Measurements from ENCODE around the gene YIPF2.

YIPF2 gene

DNA sequence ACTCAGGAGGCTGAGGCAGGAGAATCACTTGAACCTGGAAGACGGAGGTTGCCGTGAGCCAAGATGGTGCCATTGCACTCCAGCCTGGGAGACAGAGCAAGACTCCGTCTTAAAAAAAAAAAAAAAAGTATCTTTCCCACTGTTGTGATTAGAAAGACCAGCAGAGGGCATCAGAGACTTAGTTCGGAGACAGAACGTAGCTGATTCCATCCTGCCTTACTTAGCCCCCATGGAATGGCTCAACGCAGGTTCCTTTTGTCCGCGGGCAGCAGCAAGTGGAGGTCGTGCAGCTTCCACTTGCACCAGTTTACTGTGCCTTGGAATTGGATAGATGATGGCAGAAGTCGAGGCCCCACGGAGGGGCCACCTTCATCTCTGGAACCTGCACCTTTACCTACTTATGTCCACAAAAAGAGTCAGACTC is 8.2 kb upstream of the YIPF2 start:
- DNase-seq, result no peak

DNA sequence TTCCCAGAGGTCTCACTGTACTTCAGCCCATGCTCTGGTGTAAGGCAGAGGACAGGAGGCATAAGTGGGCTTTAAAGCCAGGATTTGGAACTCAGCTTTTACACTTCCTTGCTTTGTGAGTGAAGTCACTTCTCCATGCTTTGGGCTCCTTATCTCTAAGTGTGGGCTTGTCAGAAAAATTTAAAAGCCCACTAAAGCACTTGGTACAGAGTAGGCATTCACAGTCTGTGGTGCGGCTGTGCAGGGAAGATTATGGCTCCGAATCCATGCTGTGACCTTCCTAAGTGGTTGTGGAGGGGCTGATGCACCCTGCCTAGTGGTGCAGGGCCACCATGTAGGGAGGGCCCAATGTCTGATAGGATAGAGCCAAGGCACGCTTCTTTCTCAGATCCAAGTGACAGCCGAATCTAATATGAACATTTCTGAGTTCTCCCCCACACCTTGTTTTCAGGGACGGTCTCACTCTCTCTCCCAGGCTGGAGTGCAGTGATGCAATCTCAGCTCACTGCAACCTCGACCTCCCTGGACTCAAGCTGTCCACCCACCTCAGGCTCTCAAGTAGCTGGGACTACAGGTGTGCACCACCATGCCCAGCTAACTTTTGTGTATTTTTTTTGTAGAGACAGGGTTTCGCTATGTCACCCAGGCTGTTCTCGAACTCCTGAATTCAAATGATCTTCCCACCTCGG is 7.1 kb upstream of the YIPF2 start:
- no peak for DNase-seq

DNA sequence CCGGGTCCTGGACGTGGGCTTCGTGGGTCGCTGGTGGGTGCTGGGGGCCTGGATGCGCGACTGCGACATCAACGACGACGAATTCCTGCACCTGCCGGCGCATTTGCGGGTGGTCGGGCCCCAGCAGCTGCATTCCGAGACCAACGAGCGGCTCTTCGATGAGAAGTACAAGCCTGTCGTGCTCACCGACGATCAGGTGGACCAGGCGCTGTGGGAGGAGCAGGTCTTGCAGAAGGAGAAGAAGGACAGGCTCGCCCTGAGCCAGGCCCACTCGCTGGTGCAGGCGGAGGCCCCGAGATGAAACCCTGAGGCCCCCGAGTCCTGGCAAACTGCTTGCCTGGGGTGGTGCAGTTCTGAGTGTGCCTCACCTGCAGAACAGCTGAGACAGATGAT is 959 bp upstream of the YIPF2 start:
- no peak for DNase-seq

GRCh38 chr19:10927730-10928562 is 493 bp downstream of the YIPF2 start:
- DNase-seq, result peak; percentile 40

DNA sequence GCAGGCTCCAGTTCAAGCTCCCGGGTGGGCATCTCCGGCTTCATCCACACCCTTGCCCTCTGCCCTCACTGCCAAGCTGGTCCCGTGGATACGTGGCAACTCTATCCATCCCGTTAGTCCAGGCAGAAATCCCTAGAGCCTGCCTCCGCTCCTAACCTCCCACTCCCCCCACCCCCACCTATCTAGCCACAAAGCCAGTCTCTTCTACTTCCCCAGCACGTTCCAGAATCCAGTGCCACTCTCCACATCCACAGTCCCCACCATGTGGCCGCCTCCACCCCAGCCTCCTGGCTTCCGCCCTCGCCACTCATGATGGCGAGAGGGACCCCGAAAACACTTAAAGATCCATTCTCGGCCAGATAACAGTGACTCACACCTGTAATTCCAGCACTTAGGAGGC is 3.8 kb downstream of the YIPF2 start:
- DNase-seq, result no peak

DNA sequence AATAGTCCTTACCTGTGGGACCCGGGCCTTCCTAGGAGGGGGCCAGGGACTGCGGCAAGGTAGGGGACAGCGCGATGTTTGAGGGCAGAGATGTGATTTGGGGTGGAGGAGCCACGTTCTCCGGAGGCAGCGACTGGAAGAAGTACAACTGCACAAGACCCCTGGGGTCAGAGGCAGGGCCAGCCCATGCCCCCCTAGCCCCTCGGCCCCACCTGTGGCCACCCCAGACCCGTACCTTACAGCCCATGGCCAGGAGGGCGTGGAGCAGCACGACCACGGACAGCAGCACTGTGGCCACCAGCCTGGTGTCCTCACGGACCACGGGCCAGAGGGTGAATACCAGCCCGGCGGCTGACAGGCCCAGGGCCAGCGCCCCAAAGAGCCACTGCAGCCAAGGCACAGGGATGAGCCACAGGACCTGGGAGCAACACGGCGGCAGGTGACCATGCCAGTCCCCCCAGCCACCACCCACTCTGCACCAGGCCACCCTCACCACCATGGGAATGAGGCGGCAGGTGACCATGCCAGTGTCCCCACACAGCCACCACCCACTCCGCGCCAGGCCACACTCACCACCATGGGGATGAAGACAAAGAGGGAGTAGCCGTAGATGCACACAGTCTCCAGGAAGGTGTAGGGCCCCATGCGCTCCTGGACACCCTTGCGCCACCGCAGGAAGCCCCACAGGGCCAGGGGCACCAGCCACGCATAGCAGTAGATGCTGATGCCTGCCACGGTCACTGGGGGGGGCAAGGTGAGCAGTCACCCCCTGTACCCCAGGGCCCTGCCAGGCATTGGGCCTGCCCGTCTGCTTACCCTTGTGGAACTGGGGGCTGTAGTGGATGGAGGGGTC is 5.0 kb downstream of the YIPF2 start:
- no peak for DNase-seq

- DNase-seq, result no peak
Observed at GRCh38 chr19:10922638-10923014, 5.8 kb downstream of the YIPF2 start.

- DNase-seq, result no peak
Observed at GRCh38 chr19:10921910-10922637, 6.4 kb downstream of the YIPF2 start.

- DNase-seq, result no peak
Observed at GRCh38 chr19:10921199-10921909, 7.1 kb downstream of the YIPF2 start.

DNA sequence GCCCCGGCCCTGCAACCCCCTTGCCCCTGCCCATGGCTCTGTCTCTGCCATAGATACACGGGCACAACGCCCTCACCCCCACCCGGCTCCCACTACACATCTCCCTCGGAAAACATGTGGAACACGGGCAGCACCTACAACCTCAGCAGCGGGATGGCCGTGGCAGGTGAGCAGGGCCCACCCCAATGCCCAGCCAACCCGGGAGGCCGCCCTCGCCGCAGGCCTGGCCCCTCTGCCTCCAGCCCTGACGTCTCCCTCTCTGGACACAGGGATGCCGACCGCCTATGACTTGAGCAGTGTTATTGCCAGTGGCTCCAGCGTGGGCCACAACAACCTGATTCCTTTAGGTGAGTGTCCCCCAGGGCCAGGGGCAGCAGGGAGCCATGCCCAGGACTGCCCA is 7.7 kb downstream of the YIPF2 start:
- no peak for DNase-seq

DNA sequence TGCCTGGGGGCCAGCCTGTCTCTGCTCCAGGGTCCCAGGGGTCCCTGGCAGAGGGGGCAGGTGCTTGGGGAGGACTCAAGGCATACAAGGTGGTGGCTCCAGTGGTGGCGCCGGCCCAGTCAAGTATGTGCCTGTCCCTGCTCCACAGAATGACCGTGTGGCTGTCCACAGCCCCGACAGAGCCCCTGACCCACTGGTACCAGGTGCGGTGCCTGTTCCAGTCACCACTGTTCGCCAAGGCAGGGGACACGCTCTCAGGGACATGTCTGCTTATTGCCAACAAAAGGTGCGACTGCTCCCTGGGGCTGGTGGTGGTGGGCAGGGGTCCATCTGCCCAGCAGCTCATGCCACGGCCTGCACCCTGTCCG is 8.2 kb downstream of the YIPF2 start:
- DNase-seq, result no peak

GRCh38 chr19:10919352-10920287 is 8.8 kb downstream of the YIPF2 start:
- no peak for DNase-seq

GRCh38 chr19:10918359-10918758 is 10.1 kb downstream of the YIPF2 start:
- DNase-seq, result no peak

GRCh38 chr19:10916602-10917001 is 11.8 kb downstream of the YIPF2 start:
- DNase-seq, result no peak

- no peak for DNase-seq
Observed at GRCh38 chr19:10915130-10916091, 13.0 kb downstream of the YIPF2 start.

DNA sequence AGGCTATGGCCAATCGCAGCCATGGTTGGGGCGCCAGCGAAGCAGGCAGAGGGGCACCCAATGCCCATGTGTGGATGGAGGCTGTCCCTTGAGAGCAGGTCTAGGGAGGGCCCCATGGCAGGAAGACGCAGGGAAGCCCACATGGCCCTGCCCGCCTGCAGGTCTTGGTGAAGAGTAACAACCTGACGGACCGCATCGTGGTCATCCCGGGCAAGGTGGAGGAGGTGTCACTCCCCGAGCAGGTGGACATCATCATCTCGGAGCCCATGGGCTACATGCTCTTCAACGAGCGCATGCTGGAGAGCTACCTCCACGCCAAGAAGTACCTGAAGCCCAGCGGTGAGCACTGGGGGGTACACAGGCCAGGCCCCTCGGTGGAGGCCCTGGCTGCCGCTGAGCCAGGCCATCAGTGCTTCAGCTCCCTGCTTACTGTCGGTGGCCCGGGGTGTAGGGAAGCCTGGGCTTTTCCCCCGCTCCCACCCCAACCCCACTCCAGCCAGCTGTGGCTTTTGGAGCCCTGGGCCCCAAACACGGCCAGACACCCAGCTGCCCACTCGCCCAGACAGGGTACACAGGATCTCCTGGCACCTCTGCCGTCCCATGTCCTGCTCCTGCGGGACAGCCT is 14.6 kb downstream of the YIPF2 start:
- DNase-seq, result no peak

DNA sequence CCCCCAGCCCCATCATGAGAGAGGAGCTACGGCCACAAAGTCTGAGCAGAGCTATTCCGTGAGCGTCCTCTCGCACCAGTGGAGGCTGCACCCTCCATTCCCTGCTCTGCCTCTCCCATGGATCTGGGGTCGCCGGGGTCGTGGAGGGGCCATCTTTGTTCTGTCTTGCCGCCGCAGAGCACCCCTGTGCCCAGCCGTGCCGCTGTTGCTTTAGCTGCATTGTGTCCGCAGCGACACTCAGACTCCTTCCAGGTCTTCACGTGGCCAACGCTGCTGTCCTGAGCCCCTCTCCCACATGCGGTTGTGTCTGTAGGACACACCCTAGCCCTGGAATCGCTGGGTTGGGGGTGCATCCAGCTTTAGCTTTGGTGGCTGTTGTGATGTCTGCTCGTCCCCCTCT is 15.8 kb downstream of the YIPF2 start:
- no peak for DNase-seq

- no peak for DNase-seq
Observed at GRCh38 chr19:10911579-10912363, 16.7 kb downstream of the YIPF2 start.
